CD4-positive, alpha-beta T cell (primary cell): Measurements from ENCODE around the gene ENAH. TPM values are rescaled to one million over a fixed set of nuclear protein-coding genes. Genes with fewer than 3 reads are reported as not detected.

Source experiments
- ATAC-seq: fragments of 200-7000 bp; cut with Tn5 transposase; one replicate; pipeline ENCODE4 v1.10.0; 2022; ENCODE audit warnings: mild to moderate bottlenecking; ENCODE audit not compliant: poor library complexity
- CTCF ChIA-PET: fragments of 350-600 bp; sonication (Branson Sonifier 250); formaldehyde crosslinking; loops from one replicate; lab custom pipeline; 2021; ENCODE audit warnings: antibody characterized with exemption, inconsistent platforms; lab: Charles Lee
- POLR2A ChIA-PET: fragments of 350-600 bp; sonication (Branson Sonifier 250); formaldehyde crosslinking; loops from one replicate; lab custom pipeline; 2021; ENCODE audit warnings: antibody characterized with exemption, inconsistent platforms; lab: Charles Lee
- DNase-seq, 14 experiments: peaks; one replicate each; pipeline ENCODE4 v3.0.0-alpha.2; 2013 to 2020; ENCODE audit warnings: mixed read lengths in 2 of 14
- H3K27ac ChIP-seq, 2 donors: one replicate each; pipeline versions ENCODE4 v1.5.1 to v1.7.0; 2013; ENCODE audit warnings: low read length in 2 of 2, low read depth in 1 of 2, mild to moderate bottlenecking in 1 of 2
- H3K27me3 ChIP-seq, 2 experiments: 1 replicate in 1 of 2; 2 replicates in 1 of 2; pipeline versions ENCODE4 v1.6.1 to v1.7.0; 2013; ENCODE audit warnings: low read length in 2 of 2, control low read depth in 1 of 2, mild to moderate bottlenecking in 1 of 2, moderate library complexity in 1 of 2; ENCODE audit not compliant: insufficient read depth in 2 of 2, control insufficient read depth in 1 of 2
- H3K36me3 ChIP-seq: one replicate; pipeline ENCODE4 v1.6.1; 2013; ENCODE audit warnings: low read length, control low read depth; ENCODE audit not compliant: insufficient read depth
- H3K4me1 ChIP-seq: one replicate; pipeline ENCODE4 v1.6.1; 2013; ENCODE audit warnings: low read length, control low read depth; ENCODE audit not compliant: insufficient read depth
- H3K4me3 ChIP-seq: one replicate; pipeline ENCODE4 v1.5.1; 2013; ENCODE audit warnings: mild to moderate bottlenecking, low read length, moderate library complexity
- H3K9me3 ChIP-seq, 2 experiments: 1 replicate in 1 of 2; 2 replicates in 1 of 2; pipeline versions ENCODE4 v1.6.1 to v1.7.0; 2013; ENCODE audit warnings: low read length in 2 of 2, mild to moderate bottlenecking in 2 of 2, control low read depth in 1 of 2, moderate library complexity in 1 of 2; ENCODE audit not compliant: control insufficient read depth in 1 of 2, insufficient read depth in 1 of 2
- H3K27ac Mint-ChIP-seq: one replicate; pipeline ENCODE4 v1.8.0; 2020; ENCODE audit warnings: mixed read lengths
- H3K27me3 Mint-ChIP-seq: one replicate; pipeline ENCODE4 v1.8.0; 2021; ENCODE audit warnings: mixed read lengths
- H3K36me3 Mint-ChIP-seq: one replicate; pipeline ENCODE4 v1.8.0; 2021; ENCODE audit warnings: low read depth, mixed read lengths
- H3K4me1 Mint-ChIP-seq: one replicate; pipeline ENCODE4 v1.8.0; 2021; ENCODE audit warnings: low read depth, mixed read lengths
- H3K4me3 Mint-ChIP-seq: one replicate; pipeline ENCODE4 v1.8.0; 2020; ENCODE audit warnings: mild to moderate bottlenecking, mixed read lengths
- H3K9me3 Mint-ChIP-seq: one replicate; pipeline ENCODE4 v1.8.0; 2020; ENCODE audit warnings: mixed read lengths
- intact Hi-C, 2 experiments: fragments of 100-400 bp; cut with DNase I in 1 of 2; cut with micrococcal nuclease in 1 of 2; formaldehyde crosslinking; loops; one replicate each; pipeline versions ENCODE4 v1.15.1 to v1.9.0; 2023 to 2025; cut with DNase I, micrococcal nuclease
- total RNA-seq, 174 experiments: library from RNA in 2 of 174; stranded (reverse) in 2 of 174; gene quantifications; one replicate each; pipeline ENCODE4 v1.2.3 and lab custom pipeline; 2021 to 2026
- TF ChIP-seq, protein P1 (sequence below): fragments of 200-600 bp; IDR thresholded peaks from one replicate; pipeline ENCODE4 v1.8.0; 2022; ENCODE audit warnings: antibody characterized with exemption, mild to moderate bottlenecking

Gene ENAH
- total RNA-seq, 2 experiments from 2014 or later: not detected

DNA sequence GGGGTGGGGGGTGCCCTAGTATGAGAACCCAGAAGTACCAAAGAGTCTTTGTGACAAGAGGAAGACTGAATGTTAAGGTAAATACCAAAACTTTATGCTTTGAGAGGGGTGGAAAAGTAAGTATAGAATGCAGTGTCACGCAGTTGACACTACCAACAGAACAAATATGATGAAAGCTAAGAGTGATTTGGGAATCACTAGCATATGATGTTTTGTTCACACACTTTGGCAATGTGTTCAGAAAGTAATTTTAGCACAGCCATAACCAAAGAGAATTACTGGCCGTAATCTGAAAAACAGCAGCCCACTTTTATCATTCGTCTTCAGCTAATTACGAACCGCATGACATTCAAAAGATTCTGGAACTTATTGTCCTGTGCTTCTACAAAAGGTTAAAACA lies 59.5 kb downstream of the ENAH start:
- H3K27me3 Mint-ChIP-seq: peaks cover 4% of the 10 kb centered on the region
- H3K9me3 Mint-ChIP-seq: no peaks in the 10 kb centered on the region
- peaks cover 0 to 2% of the 10 kb centered on the region in 2 experiments for H3K27me3 ChIP-seq
- H3K4me1 ChIP-seq: no peaks in the 10 kb centered on the region
- H3K4me1 Mint-ChIP-seq: no peaks in the 10 kb centered on the region
- ATAC-seq (no peak), DNase-seq (no peak)
- no peak overlapping the region for H3K4me3 ChIP-seq
- H3K27ac Mint-ChIP-seq: no peak overlapping the region
- no peaks in the 10 kb centered on the region for H3K36me3 Mint-ChIP-seq
- no peak overlapping the region for H3K4me3 Mint-ChIP-seq
- ChIA-PET POLR2A (no interaction called here), CTCF (no interaction called here)
- TF ChIP-seq, protein P1, sequence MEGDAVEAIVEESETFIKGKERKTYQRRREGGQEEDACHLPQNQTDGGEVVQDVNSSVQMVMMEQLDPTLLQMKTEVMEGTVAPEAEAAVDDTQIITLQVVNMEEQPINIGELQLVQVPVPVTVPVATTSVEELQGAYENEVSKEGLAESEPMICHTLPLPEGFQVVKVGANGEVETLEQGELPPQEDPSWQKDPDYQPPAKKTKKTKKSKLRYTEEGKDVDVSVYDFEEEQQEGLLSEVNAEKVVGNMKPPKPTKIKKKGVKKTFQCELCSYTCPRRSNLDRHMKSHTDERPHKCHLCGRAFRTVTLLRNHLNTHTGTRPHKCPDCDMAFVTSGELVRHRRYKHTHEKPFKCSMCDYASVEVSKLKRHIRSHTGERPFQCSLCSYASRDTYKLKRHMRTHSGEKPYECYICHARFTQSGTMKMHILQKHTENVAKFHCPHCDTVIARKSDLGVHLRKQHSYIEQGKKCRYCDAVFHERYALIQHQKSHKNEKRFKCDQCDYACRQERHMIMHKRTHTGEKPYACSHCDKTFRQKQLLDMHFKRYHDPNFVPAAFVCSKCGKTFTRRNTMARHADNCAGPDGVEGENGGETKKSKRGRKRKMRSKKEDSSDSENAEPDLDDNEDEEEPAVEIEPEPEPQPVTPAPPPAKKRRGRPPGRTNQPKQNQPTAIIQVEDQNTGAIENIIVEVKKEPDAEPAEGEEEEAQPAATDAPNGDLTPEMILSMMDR: no peak
- no peak overlapping the region for H3K27ac ChIP-seq
- no peaks in the 10 kb centered on the region for H3K36me3 ChIP-seq
- intact Hi-C loops: no loop called here
- H3K9me3 ChIP-seq: no peaks in the 10 kb centered on the region

DNA sequence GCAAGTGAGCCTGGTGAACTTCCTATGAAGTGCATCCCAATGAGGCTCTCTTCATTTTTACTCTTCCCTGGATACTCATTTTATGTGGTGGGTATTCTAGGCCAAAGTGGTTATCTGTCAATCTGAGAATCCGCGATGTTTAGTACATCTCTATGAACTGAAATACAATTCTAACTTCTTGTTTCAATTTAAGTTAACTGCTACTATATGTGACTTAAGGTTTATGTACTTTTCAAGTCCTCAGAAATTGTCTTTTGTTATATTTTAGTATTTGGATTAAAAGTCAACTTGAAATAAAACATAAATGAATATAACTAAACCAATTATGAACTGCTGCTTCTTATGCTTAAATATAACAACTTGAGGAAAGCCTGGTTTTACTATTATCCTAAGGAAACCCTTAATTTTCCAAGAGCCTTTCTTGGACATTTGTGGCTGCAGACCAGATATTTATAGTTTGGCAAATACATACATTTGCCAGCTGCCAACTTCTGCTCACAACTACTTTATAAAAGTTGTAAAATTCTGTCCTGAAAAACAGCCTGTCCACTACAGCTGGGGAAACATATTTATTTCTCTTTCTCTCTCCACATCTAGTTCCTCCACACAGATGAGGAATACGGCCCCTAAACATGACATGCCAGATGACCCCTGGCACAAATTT lies 60.4 kb downstream of the ENAH start:
- H3K27ac Mint-ChIP-seq: no peak overlapping the region
- H3K27me3 Mint-ChIP-seq: peaks cover 11% of the 10 kb centered on the region
- H3K9me3 ChIP-seq: no peaks in the 10 kb centered on the region
- H3K9me3 Mint-ChIP-seq: no peaks in the 10 kb centered on the region
- no peak for DNase-seq
- POLR2A ChIA-PET: no interaction called here
- H3K27me3 ChIP-seq: peaks cover 0 to 2% of the 10 kb centered on the region in 2 experiments
- no peaks in the 10 kb centered on the region for H3K4me1 Mint-ChIP-seq
- H3K36me3 Mint-ChIP-seq: no peaks in the 10 kb centered on the region
- CTCF ChIA-PET: no interaction called here
- no peaks in the 10 kb centered on the region for H3K36me3 ChIP-seq
- no peaks in the 10 kb centered on the region for H3K4me1 ChIP-seq
- intact Hi-C loops: no loop called here
- H3K27ac ChIP-seq: no peak overlapping the region
- H3K4me3 ChIP-seq: no peak overlapping the region
- TF ChIP-seq, protein P1: no peak
- H3K4me3 Mint-ChIP-seq: no peak overlapping the region
- ATAC-seq: no peak

DNA sequence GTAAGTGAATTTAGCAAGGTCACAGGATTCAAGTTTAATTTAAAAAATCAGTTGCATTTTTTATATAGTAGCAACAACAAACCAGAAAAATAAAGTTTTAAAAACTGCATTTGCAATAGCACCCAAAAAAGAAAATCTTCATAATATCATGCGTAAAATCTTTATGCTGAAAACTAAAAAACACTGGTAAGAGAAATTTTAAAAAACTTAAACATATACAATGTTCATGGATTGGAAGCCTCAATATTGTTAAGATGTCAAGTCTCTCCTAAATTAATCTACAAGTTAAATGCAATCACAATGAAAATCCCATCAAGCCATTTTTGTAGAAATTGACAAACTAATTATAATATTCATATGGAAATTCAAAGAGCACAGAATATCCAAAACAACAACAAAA lies 65.6 kb downstream of the ENAH start:
- ChIA-PET CTCF (no interaction called here), POLR2A (no interaction called here)
- Mint-ChIP-seq H3K36me3 (no peaks in the 10 kb centered on the region), H3K9me3 (no peaks in the 10 kb centered on the region), H3K27me3 (peaks cover 36% of the 10 kb centered on the region), H3K4me3 (no peak overlapping the region), H3K27ac (no peak overlapping the region), H3K4me1 (no peaks in the 10 kb centered on the region)
- Histone ChIP-seq H3K4me3 (no peak overlapping the region), H3K36me3 (no peaks in the 10 kb centered on the region), H3K9me3 (no peaks in the 10 kb centered on the region), H3K27me3 (peaks cover 0 to 7% of the 10 kb centered on the region in 2 experiments), H3K4me1 (no peaks in the 10 kb centered on the region), H3K27ac (no peak overlapping the region)
- no peak for ATAC-seq
- intact Hi-C loops: no loop called here
- TF ChIP-seq, protein P1: no peak
- DNase-seq: no peak
